ENCODE measurements around the gene EPB41L5.
"Not testable (repeated sequence)": the region's sequence is repeated elsewhere in the genome, so short reads cannot be mapped to it uniquely, and the experiment has no call there.

EPB41L5 gene

DNA sequence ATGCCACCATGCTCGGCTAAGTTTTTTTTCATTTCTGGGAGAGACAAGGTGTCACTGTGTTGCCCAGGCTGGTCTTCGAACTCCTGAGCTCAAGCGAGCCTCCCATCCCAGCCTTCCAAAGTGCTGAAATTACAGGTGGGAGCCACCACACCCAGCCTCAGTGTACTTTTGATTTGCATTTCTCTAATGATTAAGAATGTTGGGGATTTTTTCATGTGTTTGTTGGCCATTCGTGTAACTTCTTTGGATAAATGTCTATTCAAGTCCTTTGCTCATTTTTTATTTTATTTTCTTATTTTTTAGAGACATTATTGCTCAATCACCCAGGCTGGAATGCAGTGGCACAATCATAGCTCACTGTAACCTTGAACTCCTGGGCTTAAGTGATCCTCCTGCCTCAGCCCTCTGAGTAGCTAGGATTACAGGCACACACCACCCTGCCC is 137.2 kb downstream of the EPB41L5 start:
- TF ChIP-seq, protein P1, sequence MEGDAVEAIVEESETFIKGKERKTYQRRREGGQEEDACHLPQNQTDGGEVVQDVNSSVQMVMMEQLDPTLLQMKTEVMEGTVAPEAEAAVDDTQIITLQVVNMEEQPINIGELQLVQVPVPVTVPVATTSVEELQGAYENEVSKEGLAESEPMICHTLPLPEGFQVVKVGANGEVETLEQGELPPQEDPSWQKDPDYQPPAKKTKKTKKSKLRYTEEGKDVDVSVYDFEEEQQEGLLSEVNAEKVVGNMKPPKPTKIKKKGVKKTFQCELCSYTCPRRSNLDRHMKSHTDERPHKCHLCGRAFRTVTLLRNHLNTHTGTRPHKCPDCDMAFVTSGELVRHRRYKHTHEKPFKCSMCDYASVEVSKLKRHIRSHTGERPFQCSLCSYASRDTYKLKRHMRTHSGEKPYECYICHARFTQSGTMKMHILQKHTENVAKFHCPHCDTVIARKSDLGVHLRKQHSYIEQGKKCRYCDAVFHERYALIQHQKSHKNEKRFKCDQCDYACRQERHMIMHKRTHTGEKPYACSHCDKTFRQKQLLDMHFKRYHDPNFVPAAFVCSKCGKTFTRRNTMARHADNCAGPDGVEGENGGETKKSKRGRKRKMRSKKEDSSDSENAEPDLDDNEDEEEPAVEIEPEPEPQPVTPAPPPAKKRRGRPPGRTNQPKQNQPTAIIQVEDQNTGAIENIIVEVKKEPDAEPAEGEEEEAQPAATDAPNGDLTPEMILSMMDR (IDR thresholded peaks at IDR 0.05; ENCODE audit: insufficient read depth, low read length, missing control alignments): no peak
- POLR2A ChIA-PET: no interaction called here
- DNase-seq (ENCODE audit: low read depth, low spot score): no peak
- CTCF ChIA-PET: interaction anchor here (1.0 kb wide), 1 partner anchor 25 kb away, joined by 5 read pairs; no protein-coding TSS in a partner anchor
- H3K4me3 ChIP-seq (ENCODE audit: low read depth, low read length): no peak overlapping the region

DNA sequence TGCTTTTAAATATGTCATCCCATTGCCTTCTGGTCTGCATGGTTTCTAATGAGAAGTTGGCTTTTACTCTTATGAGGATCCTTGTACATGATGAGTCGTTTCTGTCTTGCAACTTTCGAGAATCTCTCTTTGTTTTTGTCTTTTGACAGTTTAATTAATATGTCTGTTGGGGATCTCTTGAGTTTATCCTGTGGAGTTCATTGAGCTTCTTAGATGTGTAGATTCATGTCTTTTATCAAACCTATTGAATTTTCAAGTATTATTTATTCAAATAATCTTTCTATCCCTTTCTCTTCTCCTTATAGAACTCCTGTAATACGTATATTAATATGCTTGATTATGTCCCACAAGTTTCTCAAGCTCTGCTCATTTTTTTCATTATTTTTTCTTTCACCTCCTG is 142.4 kb downstream of the EPB41L5 start:
- no peak overlapping the region for H3K4me3 ChIP-seq (ENCODE audit: low read depth, low read length)
- TF ChIP-seq, protein P1 (IDR thresholded peaks at IDR 0.05; ENCODE audit: insufficient read depth, low read length, missing control alignments): no peak
- CTCF ChIA-PET: interaction anchor here (1.2 to 1.8 kb wide), 3 partner anchors 20 to 448 kb away, joined by 3 to 4 read pairs (median 3); no protein-coding TSS in a partner anchor
- POLR2A ChIA-PET: no interaction called here
- DNase-seq (ENCODE audit: low read depth, low spot score): no peak

DNA sequence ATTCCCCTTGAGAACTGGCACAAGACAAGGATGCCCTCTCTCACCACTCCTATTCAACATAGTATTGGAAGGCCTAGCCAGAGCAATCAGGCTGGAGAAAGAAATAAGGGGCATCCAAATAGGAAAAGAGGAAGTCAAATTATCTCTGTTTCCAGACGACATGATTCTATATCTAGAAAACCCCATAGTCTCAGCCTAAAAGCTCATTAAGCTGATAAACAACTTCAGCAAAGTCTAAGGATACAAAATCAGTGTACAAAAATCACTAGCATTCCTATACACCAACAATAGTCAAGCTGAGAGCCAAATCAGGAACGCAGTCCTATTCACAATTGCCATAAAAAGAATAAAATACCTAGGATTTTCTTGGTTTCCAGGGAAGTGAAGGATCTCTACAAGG is 145.8 kb downstream of the EPB41L5 start:
- DNase-seq (ENCODE audit: low read depth, low spot score); H3K4me3 ChIP-seq (ENCODE audit: low read depth, low read length); POLR2A ChIA-PET: not testable (repeated sequence)
- CTCF ChIA-PET: interaction anchor here (0.6 to 1.5 kb wide), 3 partner anchors 17 to 49 kb away, joined by 3 to 4 read pairs (median 3); no protein-coding TSS in a partner anchor

DNA sequence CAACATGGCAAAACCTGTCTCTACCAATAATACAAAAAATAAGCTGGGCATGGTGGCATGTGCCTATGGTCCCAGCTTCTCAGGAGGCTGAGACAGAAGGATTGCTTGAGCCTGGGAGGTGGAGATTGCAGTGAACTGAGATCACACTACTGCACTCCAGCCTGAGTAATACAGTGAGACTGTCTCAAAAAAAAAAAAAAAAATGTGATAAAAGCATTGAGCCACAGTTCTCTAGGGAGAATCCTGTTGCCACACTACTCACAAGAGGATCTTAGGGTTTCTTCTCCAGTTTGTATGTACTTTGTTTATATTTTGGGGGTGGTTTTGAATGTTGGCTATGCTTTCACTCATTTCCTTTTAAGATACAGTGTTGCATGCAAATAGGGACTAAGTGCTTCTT is 148.3 kb downstream of the EPB41L5 start:
- POLR2A ChIA-PET: no interaction called here
- H3K4me3 ChIP-seq (ENCODE audit: low read depth, low read length): no peak overlapping the region
- CTCF ChIA-PET: interaction anchor here (1.3 kb wide), 1 partner anchor 20 kb away, joined by 3 read pairs; no protein-coding TSS in a partner anchor
- DNase-seq (ENCODE audit: low read depth, low spot score): no peak
- TF ChIP-seq, protein P1 (IDR thresholded peaks at IDR 0.05; ENCODE audit: insufficient read depth, low read length, missing control alignments): no peak

DNA sequence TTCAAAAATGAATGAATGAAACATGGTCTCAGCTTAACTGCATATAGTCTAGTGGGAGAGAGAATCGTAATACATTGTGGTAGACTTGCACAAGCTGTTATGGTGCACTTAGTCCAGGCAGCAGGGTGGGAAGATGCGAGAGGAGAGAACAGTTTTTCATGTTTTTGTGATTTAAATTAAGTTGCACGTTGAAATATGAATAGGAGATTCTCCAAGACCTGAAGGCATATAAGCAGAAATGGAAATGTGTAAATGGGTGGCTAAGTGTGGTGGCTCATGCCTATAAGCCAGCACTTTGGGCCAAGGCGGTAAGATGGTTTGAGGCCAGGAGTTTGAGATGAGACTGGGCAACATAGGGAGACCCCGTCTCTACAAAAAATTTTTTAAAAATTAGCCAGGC is 149.8 kb downstream of the EPB41L5 start:
- H3K4me3 ChIP-seq (ENCODE audit: low read depth, low read length): no peak overlapping the region
- TF ChIP-seq, protein P1 (IDR thresholded peaks at IDR 0.05; ENCODE audit: insufficient read depth, low read length, missing control alignments): no peak
- CTCF ChIA-PET: interaction anchor here (1.3 to 2.4 kb wide), 2 partner anchors 13 to 21 kb away, joined by 3 to 16 read pairs; no protein-coding TSS in a partner anchor
- POLR2A ChIA-PET: interaction anchor here (0.7 kb wide), 1 partner anchor 29 kb away, joined by 3 read pairs; no protein-coding TSS in a partner anchor
- no peak for DNase-seq (ENCODE audit: low read depth, low spot score)

DNA sequence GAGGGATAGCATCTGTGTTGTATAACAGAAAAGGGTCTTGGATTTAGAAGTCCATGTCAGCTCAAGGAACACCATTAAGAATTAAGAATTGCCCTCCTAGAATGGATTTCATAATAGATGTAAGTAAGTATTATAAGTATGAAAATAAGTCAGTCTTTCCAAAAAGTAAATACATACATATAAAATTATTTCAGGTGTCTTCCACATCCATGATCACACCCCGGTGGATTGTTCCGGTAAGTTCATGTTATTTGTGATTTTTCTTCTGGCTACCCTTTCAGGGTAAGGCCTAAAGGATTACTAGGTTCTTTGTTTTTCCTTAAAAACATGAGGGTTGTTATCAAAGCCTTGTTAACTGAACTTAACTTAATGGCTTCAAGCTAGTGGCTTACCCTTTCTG is 154.4 kb downstream of the EPB41L5 start:
- no peak for DNase-seq (ENCODE audit: low read depth, low spot score)
- CTCF ChIA-PET: no interaction called here
- H3K4me3 ChIP-seq (ENCODE audit: low read depth, low read length): no peak overlapping the region
- POLR2A ChIA-PET: no interaction called here
- TF ChIP-seq, protein P1 (IDR thresholded peaks at IDR 0.05; ENCODE audit: insufficient read depth, low read length, missing control alignments): no peak

DNA sequence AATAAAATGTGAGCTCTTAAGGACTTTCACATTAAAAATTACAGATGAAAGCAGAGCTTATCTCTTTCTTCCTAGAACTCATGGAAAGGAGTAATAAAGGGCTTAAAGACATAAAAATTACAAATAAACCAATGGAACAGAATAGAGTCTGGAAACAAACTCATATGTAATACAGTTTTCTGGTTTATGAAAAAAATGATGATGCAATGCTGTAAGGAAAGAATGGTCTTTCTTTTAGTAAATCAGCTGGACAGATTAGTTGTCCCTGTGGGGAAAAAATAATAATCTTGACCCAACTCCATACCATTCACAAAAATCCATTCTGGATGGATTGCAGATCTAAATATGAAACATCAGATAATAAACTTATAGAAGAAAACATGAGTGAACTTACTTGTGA is 156.1 kb downstream of the EPB41L5 start:
- CTCF ChIA-PET: interaction anchor here (0.8 to 3.4 kb wide), 6 partner anchors 30 to 527 kb away, joined by 3 to 21 read pairs (median 6); no protein-coding TSS in a partner anchor
- no peak for DNase-seq (ENCODE audit: low read depth, low spot score)
- TF ChIP-seq, protein P1 (IDR thresholded peaks at IDR 0.05; ENCODE audit: insufficient read depth, low read length, missing control alignments): no peak

More for the DNA sequence above, 156.1 kb downstream of the EPB41L5 start:
- POLR2A ChIA-PET: no interaction called here
- H3K4me3 ChIP-seq (ENCODE audit: low read depth, low read length): no peak overlapping the region
